NCI-H187 treated with DMSO at 0.1 percent for 48 hours (cell line): Measurements from ENCODE around the gene TNNT2.

Source experiments
- DNase-seq: peaks from one replicate; lab custom pipeline; 2025; lab: John Stamatoyannopoulos, UW

Gene TNNT2

DNA sequence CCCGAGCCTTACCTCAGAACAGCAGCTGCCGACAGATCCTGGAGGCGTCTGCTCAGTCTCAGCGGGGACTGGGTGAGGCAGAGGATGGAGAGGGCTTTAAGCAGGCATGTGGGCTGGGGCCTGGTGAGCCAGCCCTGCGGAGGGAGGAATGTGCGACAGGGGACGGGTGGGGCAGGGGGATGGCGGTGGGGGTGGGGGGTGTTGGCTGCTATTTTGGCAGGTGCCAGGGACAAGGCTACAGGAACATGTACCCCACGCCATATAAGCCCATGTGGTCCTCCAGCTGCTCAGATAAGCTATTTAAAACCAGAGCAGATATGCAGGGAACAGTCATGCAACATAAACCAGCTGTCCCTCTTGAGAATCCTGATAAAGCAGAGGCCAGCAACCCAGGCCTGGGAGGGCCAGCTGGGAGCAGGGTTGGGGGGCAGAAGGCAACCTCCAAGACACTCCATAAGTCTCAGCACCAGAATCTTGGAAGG, at the start of gene TNNT2:
TNNT2 (minus strand) TSS at position 70 of the 482 bp plus-strand sequence. CDS start 4,426 bp downstream, outside the sequence.
- DNase-seq, result no peak

DNA sequence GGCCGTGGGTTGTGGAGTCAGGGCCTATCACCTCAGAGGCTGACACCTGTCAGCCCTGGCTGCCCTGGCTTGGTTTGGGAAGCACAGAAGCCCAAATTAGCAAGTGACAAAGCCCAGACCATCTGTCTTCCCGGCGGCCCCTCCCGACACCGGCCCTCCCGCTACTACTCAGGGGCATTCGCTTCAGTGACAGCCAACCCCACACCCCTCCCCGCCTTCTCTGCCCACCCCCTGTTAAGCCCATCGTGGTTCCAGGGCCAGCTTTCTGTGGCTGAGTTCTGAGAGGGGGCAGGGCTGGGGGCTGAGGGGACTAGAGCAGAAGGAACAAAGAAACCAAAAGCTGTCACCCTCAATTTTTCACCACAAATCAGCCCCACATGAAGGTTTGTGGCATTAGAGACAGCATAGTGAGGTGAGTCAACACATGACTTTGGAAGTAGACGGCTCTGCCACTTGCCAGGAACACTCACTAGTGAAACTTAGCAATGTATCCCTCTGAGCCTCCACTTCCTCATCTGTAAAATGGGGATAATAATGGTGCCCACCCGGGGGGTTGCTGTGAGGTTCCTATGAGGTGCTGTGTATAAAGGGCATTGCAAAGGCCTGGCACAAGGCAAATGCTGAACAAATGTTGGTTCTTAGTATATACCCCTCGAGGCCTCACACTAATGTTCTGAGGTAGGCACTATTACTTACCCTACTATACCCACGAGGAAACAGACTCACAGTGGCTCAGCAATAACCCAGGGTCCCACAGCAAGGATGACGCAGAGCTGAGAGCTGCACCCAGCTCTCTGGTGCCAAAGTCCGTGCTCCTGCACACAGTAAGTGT, 49.2 kb upstream of the TNNT2 start:
- no peak for DNase-seq

DNA sequence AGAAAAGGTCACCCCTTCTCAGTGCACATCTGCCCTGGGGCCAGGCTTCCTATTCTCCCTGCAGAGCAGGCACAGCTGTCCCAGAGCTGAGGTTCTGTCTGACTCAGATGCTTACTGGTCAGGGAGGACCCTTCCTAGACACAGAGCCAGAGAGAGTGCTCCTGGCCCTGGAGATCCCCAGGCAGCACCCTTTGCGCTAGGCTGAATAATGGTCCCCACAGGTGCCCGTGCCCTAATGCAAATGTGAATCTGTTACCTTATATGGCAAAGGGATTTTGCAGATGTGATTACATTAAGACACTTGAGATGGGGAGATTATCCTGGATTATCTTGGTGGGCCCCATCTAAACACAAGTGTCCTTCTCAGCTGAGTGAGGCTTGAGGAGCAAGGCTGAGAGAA, 46.7 kb upstream of the TNNT2 start:
- DNase-seq, result no peak

DNA sequence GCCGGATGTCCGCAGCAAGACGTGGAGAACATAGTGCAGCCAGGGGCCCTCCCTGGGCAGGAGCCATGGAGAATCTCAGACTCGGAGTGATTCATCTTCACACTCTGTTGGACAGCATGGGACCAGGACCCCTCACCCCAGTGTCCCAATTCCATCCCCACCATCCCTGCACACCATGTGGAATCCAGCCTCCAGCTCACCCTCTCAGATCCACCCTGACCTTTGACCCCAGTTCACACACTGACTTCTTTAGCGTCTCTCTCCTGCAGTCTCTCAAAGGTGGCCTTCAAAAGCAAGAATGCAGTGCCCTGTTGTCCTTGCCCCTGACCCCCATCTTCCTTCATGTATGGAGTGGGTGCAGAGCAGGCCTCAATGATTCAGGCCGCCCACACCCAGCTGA, 46.2 kb upstream of the TNNT2 start:
- DNase-seq, result no peak

DNA sequence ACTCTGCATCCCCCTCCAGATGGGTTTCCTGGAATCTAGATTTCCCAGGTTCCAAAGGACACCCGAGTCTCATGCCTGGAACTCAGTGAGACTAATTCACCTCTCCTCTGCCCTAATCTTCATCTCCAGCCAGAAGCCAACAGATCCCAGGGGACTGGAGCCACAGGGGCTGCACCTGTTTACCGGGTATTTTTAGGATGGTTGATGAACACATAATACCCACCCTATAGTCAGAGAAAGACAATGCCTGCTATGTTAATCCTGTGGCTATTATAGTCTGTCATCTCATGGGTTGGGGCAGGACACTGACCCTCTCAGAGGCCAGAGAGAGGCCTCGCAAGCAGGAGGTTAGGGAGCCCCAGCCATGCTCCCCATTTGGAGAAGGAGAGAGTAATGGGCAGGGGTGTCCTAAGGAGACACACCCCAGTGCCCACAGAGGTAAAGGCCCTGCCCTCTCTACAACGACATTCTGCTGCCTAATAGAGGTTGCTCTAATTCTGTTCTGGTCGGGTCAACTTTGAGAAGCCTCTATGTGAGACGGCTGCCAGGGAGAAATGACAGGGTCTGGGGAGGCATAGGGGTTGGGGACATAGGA, 45.1 kb upstream of the TNNT2 start:
- no peak for DNase-seq

DNA sequence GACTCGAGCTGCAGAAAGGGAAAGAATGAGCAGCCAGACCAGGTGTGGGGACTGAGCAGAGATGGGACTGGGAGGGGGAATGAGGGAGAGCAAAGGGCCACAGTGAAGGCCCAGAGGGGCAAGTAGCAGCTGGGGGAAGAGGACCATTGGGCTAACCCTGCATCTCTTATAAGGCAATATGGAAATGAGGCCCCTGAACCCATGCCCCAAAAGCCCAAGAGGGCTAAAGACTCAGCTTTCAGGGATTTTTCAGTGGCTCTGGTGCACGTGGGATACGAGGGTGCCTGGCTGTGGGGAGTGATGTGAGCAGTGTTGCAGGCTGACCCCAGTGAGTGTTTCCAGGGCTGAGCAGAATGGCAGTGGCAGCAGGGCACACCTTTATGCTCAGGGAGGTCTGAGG, 44.5 kb upstream of the TNNT2 start:
- no peak for DNase-seq

DNA sequence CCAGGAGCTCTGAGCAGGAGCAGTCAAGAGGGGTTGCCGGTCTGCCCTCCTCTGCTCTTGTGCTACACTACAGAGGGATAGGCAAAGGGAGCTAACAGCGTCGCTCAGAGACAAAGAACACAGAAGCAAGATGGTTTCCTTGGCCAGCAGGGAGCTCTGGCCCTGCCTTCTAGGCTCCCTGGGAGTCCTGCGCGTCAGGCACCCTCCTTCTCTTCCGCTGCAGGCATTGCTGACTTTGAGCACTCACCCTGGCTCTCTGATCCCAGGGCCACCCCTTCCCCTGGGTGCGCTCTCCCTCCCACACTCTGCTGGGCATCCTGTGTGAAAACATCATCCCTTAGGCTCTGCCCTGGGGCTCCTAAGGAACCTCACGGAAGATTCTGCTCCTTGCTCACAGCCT, 43.6 kb upstream of the TNNT2 start:
- DNase-seq, result no peak

DNA sequence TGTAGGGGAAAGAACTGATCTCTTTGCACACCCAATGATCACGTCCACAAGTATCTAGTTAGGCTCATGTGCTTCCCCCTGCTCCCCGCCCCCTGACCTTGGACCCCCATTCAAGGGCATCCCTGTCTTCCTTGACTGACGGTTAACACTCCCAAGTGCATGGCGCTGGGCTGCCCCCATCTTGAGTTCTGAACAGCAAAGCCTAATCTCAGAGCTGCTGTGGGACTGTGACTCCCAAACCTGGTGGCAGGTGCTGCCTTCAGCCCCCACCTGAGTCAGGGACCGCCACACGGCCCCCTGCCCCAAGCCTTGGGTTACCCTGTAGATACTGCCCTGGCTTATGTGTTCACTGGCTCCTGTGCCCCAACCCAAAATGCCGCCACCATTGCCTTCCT, 43.1 kb upstream of the TNNT2 start:
- no peak for DNase-seq

DNA sequence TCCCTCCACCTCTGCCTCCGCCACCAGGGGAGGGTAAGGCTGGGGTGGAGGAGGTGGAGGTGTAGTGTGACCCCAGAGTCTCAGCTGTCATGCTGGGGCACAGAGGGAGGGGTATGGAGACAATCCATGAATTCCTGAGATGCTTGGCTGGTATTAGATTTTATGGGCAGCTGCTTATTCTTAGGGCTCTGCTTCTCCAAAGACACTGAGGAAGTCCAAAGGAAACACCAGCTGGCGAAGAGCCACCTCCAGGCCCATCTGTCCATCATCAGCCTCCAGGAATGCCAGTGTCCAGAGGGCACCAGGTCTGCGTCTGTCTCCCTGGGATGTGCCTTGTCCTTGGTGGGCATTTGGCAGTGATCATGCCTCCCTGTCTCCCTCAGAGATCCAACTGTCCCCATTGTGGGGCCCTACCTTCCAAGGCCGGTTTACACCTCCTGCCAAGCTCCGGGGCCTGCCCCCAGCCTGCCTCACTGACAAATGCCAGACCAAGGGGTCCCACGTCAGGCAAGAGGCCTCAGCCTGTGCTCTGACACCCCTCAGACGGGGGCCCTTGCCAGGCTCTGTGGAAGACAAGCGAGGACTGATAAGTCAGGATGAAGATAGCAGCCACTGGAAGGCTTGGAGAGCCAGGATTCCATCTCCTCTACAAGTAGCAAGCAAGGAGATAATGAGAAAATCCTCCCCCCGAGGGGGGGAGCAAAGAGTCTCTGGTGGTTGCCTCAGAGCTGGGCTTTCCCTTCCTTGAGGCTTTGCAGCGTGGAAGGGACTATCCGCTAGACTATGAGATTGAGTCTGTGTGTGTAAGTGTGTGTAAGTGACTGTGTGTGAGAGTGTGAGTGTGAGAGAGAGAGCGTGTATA, 42.5 kb upstream of the TNNT2 start:
- no peak for DNase-seq

DNA sequence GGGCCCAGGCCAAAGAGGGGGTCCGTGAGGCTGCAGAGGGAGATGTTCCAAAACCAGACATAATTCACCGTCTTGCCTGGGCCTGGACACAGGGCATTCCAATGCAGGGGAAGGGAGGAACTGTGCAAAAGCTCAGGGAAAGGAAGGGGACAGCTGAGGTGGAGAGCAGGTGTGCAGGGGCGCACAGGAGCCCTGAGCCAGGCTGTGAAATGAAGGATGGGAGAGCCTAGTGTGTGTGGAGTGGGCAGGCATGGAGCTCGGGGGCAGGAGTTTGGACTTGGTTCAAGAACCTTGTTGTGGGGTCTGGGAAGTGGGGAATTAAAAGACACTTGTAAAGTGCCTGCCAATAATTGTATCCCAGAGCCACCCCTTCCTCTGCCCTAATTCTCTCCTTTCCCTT, 41.8 kb upstream of the TNNT2 start:
- DNase-seq, result no peak

DNA sequence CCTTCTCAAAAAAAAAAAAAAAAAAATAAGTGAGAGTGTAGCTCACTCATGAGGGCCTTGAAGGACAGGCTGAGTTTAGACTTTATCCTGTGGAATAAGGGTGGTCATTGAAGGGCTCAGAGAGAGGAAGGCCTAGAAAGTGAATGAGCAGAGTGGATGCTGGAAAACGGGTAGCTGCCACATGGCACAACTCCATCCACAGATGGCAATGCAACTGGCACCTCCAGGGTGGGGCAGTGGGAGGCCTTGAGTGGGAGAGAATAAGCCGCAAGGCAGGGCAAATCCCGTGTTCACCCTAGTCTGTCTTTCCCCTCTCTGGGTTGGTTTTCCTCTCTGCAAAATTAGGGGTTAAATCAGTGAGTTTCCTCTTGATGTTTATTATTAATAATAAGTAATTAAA, 41.0 kb upstream of the TNNT2 start:
- DNase-seq, result no peak

DNA sequence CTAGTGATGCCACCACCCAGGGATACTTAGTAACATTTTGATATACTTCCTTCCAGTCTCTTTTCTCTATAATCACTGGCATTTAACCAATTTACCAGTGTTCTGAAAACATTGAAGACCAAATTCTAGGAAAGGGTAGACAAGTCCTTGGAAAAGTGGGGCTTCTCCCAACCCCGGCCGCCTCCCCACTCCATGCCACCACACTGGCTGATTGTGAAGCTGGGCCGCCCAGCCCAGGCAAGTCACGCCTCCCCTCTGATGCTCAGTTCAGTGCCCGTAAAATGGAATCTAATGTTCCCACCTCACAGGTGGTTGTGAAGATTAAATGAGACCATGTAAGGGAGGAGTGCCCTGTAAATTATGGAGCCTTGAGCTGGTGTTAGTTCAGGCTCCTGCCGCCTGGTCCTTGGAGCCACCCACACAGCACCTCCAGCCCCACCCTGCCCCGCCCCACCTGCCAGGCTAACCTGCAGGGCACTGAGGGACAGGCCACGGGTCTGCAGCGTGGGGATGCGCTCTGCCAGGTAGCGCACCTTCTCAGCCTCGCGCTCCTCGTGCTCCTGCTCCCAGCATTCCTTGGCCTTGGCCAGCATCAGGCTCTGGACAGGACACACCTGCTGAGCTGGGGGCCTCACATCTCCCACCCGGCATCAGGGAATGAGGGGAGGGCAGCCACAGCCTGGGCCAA, 36.7 kb upstream of the TNNT2 start:
- DNase-seq, result no peak

DNA sequence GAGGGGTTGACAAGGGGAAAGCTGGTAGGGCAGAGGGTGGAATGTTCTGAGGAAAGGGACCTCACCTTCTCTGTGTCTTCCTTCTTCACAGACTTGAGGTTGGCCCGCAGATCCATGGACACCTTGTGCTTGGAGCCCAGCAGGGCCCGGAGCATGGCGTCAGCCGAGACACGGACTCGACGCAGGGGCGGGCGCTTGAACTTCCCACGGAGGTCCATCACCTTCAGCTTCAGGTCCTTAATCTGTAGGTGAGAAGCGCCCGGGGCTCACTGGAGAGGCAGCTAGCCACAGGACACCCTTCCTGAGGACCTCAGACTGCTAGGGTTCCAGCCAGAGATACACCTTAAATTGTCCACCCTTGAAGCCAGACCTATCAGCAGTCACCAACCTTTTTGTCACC, 33.8 kb upstream of the TNNT2 start:
- no peak for DNase-seq

DNA sequence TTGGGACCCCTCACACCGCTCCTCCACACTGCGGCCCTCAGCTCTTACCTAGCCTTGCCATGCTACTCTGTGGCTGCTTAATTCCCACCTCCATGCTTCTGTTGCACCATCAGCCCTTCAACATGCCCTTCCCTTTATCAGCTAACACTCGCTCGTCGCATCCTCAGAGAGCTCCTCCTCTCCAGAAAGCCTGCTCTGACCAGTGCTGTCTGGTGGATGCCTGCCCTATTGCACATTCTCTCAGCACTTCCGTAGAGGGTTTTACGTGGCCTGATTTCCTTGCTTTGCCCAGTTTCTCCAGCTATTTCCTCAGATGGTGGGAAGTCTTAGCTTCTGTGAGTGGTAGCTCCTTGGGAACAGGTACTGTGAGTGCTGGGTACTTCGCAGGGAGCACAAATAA, 32.0 kb upstream of the TNNT2 start:
- no peak for DNase-seq

DNA sequence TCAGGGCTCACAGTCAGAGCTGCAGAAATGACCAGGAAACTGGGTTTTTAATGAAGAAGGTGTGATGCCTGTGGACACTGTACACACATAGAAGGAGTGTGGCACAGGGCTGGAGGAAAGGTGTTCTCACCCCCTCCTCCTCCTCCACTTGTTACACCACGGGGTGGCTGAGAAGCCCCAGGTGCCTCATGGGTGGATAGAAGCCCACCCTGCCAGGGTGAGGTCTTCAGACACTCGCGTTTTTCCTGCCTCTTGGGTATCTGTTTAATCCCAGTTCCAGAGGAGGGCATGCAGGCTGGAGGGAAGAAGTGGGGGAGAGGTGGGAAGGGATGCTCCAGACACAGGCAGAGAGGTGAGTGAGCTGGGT, 31.3 kb upstream of the TNNT2 start:
- no peak for DNase-seq

DNA sequence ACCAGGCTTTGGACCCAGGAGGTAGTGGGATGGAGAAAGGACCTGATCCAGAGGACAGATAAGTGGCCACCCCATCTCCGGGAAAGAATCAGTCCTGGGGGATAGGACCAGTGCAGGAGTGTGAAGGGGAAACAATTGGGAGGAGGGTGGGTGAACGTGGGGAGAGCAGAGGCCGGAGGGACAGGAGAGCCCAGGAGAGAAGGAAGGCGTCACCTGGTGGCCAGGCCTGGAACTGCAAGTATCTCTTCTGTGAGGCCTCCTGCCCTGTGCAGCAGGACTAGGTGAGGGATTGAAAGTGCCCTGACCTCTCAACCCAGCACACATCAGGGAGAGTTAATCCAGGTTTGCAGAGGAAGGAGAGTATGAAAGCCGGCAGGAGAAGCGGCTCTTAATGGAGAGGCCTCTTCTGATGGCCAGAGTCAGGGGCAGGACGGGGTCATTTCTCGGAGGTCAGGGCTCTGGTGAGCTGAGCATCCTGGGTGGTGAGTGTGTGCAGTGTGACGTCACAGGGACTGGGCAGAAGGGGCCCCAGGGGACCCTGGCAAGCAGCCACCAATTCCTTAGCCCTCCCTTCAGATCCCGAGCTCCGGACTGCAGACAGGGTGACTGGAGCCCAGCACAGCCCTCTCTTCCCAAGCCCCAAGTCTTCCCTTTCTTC, 30.8 kb upstream of the TNNT2 start:
- DNase-seq, result peak; percentile 6

DNA sequence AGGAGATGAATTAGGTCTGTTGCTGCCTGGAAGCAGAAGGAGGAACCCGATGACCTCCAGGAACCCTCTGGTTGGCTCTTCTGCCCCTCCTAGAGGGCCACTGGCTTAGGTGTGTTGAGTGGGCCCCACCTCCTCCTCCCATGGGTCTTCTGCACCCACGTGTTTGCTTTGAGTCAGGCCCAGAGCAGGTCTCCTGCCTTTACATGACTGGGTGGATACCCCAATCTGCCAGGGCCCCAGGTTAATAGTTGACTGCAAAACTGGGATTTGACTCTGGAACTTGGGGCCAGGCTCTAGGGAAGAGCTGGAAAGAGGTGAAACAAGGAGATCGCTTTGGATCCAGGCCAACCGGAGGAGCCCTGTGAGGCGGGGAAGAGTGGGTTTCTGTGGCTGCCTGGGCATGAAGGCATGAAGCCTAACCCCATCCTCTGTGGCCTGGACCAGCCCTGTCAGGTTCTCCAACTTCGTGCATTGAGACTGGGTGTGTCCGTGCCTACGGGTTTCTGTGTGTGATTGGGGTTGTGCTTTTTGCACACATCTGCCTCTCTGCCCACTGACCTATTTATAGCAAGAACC, 29.4 kb upstream of the TNNT2 start:
- DNase-seq, result no peak

DNA sequence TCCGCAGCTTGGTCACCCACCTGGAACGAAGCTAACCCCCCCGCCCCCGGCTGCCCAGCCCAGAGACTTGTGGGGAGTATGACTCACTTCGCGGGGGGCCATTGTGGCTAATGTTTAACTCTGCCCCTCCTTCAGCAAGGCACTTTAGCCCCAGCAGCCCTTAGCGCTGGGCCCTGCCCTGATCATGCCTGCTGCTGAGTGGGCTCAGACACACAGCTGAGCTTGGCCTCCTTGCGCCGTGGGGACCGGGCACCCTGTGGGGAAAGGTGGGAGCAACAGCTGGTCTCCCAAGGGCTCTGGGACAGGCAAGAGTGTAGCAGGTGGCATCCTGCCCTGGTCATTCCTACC, 28.0 kb upstream of the TNNT2 start:
- DNase-seq, result no peak

DNA sequence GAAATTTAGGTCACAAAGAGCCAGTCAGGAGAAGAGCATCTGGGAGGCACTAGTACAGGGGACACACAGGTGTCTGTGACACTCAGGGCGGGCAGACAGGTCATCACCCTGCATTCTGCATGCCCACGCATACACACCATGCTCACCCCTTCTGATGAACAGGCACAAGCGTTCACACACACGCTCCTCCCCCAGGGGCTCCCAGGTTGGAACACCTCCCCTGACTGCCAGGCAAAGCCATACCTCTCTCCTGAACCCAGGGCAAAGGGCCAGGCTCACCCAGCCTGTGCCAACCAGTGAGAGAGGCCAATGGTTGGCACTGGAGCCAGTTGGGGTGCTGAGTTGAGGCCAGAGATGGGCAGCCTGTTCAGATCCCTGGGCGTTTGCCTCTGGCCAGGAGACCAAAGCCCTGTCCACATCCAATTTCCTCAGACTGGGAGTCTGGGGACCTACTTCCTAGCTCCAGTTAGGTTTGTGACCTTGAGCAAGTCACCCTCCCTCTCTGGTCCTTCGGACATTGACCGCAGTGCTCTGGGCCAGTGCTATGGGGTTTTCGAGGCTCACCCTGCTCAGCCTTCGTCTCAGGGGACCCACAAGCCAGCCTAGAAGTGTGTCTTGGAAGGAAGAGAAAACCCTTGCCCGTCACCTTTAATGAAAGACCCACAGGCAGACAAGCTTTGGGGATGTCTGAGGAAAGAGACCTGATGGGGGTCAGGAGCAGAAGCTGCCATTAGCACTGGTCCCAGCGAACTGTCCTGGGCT, 27.4 kb upstream of the TNNT2 start:
- no peak for DNase-seq

DNA sequence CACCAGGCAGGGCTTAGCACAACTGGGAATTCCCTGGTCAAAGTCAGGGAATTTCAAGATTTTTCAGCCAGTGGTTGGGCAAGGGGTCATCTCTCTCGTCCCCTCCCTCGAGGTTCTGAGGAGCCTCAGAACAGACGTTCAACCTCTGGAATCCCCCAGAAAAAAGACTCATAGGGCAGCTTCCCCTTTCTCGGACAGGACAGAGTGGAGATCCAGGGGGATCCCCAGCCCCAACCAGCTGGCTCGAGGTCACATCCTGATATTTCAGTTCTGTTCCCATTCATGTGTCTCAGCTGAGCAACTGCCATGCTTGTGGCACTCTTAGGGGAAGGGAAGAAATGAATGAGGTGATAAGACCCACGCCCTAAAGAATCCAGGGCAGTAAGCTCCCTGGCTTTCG, 26.6 kb upstream of the TNNT2 start:
- DNase-seq, result no peak

DNA sequence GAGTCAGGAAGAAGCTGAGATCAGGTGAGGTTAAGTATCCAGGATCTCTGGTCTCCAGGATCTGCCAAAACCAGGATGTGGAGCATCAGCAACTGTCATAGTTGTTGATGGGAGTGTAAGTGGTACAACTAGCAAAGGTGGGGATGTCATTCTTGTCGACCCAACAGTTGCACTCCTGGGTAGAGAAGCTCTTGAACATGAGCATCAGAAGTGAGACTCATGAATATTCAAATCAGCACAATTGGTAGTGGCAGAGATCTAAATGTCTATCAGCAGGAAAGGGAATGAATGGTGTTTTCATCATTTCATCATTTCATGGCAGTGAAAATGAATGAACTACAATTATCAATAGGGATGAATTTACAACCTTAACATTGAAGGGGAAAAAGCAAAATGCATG, 25.9 kb upstream of the TNNT2 start:
- no peak for DNase-seq
